ENCODE data around the gene TEX19. TPM values are rescaled to one million over a fixed set of nuclear protein-coding genes. Genes with fewer than 3 reads are reported as not detected.
"Not testable (repeated sequence)": the region's sequence is repeated elsewhere in the genome, so short reads cannot be mapped to it uniquely, and the experiment has no call there.

Gene TEX19
- total RNA-seq, 4 donors from 2014 or later: not detected

DNA sequence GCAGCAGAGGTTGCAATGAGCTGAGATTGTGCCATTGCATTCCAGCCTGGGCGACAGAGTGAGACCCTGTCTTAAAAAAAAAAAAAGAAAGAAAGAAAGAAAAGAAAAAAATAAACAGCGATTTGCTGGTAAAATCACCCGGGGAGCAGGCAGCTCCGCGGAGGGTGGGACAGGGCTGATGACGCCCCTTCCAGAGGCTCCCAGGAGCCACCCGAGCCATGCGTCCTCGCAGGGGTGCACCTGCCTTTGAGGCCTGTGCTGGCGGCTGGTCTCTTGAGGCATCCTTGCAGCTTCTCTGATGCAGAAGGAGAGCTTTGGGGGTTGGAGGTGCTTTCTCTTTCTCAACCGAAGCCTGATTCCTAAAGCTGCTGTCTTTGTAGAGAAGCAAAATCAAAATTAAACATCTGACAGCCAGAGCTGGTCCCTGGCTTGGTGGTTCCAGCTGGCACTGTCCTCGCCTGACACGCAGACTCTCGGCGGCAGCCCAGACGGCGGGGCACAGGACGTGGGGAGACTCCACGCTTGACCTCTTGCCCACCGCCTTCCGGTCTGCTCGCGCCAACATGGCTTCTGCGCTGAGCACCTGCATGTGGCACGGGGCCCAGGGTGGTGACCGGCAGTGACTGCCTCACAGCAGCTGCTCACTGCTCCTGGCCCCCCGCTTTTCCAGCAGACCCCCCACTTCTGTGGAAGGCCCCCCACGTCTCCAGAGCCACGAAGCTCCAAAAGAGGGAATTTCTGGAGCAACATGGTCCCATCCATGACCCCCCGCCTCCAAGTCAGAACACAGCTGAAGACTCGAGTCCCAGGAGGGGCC, 19.1 kb downstream of the TEX19 start:
- no peaks in the 10 kb centered on the region for H3K9me3 ChIP-seq
- no peak overlapping the region for H3K27ac ChIP-seq
- WGBS, 2 donors (ENCODE audit: low coverage in 1 of 2): 80% methylated on average over 10 of the region's 31 CpGs; no CpG with 5 or more reads in 1 of the 2 donors
- no peak for ATAC-seq
- H3K4me3 ChIP-seq: no peak overlapping the region
- TF ChIP-seq POLR2A (IDR thresholded peaks at IDR 0.05) (no peak), CTCF (IDR thresholded peaks at IDR 0.05) (no peak), EP300 (IDR thresholded peaks at IDR 0.05) (no peak)
- no peaks in the 10 kb centered on the region for H3K4me1 ChIP-seq
- H3K36me3 ChIP-seq: no peaks in the 10 kb centered on the region
- H3K27me3 ChIP-seq: peaks cover 90% of the 10 kb centered on the region

DNA sequence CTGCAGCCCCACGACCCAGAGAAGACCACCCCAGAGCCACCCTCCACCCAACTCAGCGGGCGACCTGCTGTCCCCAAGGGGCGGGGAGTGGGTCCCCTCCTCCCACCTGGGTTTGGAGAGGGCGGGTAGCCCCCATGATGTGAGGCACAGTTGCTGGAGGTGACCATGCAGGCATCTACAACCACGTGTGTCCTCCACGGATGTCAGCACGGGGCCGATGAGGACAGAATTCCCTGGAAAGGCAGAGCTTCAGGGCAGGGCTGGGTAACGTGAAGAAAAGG, 19.6 kb downstream of the TEX19 start:
- Histone ChIP-seq H3K9me3 (no peaks in the 10 kb centered on the region), H3K27me3 (peaks cover 90% of the 10 kb centered on the region), H3K27ac (no peak overlapping the region), H3K4me3 (no peak overlapping the region), H3K36me3 (no peaks in the 10 kb centered on the region), H3K4me1 (no peaks in the 10 kb centered on the region)
- WGBS, 2 donors (ENCODE audit: low coverage in 1 of 2): 53% methylated on average over 3 of the region's 10 CpGs; no CpG with 5 or more reads in 1 of the 2 donors
- TF ChIP-seq CTCF (IDR thresholded peaks at IDR 0.05): no peak
- no peak for TF ChIP-seq POLR2A (IDR thresholded peaks at IDR 0.05)
- TF ChIP-seq EP300 (IDR thresholded peaks at IDR 0.05): no peak
- TF ChIP-seq POLR2AphosphoS5 (IDR thresholded peaks at IDR 0.05): no peak
- ATAC-seq: no peak

DNA sequence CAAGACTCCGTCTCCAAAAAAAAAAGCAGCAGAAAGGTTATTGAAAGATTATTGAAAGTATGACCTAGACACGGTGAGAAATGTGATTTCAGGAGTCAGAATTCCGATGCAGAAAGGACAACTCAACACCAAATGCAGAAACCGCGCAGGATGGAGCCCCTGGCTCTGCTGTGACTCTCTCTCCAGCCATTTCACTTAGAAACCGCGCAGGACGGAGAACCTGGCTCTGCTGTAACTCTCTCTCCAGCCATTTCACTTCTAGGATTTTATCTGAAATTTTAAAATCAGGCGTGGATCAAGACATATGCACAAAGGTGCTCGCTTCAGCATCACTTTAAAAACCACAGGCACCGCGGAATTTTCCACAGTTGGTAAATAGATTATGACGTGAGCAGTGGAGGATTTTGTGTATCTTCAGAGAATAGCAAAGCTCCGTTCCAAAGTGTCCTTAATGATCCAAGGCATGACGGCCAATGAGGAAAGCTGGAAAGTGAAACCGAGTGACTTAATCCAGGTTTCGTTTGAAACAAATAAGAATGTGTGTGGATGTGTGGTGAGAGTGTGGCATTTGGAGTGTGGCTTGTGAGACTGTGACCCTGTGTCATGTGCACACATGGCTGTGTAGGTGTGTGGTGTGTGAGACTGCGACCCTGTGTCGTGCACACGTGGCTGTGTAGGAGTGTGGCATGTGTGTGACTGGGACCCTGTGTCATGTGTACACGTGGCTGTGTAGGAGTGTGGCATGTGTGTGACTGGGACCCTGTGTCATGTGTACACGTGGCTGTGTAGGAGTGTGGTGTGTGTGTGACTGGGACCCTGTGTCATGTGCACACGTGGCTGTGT, 22.0 kb downstream of the TEX19 start:
- Histone ChIP-seq H3K9me3 (no peaks in the 10 kb centered on the region), H3K4me3 (no peak overlapping the region), H3K4me1 (peaks cover 0 to 15% (median 8%) of the 10 kb centered on the region in 3 donors), H3K36me3 (no peaks in the 10 kb centered on the region), H3K27ac (no peak overlapping the region), H3K27me3 (peaks cover 90% of the 10 kb centered on the region)
- 51 to 59% methylated on average over 19 to 21 of the region's 23 CpGs for WGBS, 2 donors (ENCODE audit: low coverage in 1 of 2)
- ATAC-seq: peak; percentile 33
- TF ChIP-seq POLR2A (IDR thresholded peaks at IDR 0.05): no peak
- no peak for TF ChIP-seq EP300 (IDR thresholded peaks at IDR 0.05)
- no peak for TF ChIP-seq POLR2AphosphoS5 (IDR thresholded peaks at IDR 0.05)
- no peak for TF ChIP-seq CTCF (IDR thresholded peaks at IDR 0.05)

DNA sequence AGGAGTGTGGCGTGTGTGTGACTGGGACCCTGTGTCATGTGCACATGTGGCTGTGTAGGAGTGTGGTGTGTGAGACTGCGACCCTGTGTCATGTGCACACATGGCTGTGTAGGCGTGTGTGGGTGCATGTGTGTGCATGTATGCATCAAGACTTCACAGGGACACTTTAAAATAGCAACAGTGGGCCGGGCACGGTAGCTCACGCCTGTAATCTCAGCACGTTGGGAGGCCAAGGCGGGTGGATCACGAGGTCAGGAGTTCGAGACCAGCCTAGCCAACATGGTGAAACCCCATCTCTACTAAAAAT, 22.6 kb downstream of the TEX19 start:
- H3K9me3 ChIP-seq, H3K27ac ChIP-seq, H3K4me3 ChIP-seq, H3K36me3 ChIP-seq, ATAC-seq: not testable (repeated sequence)
- WGBS, 2 donors (ENCODE audit: low coverage in 1 of 2): 75 to 81% methylated on average over 7 to 10 of the region's 10 CpGs
- peaks cover 0 to 21% (median 12%) of the 10 kb centered on the region in 3 donors for H3K4me1 ChIP-seq
- peaks cover 90% of the 10 kb centered on the region for H3K27me3 ChIP-seq

GRCh38 chr17:82382220-82382932, 23.3 kb downstream of the TEX19 start:
- not testable (repeated sequence) for H3K9me3 ChIP-seq, H3K27ac ChIP-seq, ATAC-seq, H3K4me3 ChIP-seq, H3K36me3 ChIP-seq
- Histone ChIP-seq H3K27me3 (peaks cover 94% of the 10 kb centered on the region), H3K4me1 (peaks cover 0 to 28% (median 17%) of the 10 kb centered on the region in 3 donors)
- WGBS, 2 donors (ENCODE audit: low coverage in 1 of 2): 80 to 90% methylated on average over 3 to 6 of the region's 21 CpGs
